ENCODE measurements around the gene ADAMTS19. TPM values are rescaled to one million over a fixed set of nuclear protein-coding genes. Genes with fewer than 3 reads are reported as not detected.

Gene ADAMTS19
- total and polyA plus RNA-seq, 9 donors, result 11.5 to 39.6 (median 15.9) TPM

- Histone ChIP-seq H3K9me3 (replicated peaks; ENCODE audit: control insufficient read depth, low read depth, low read length) (no peaks in the 10 kb centered on the region), H3K4me1 (ENCODE audit: control insufficient read depth, insufficient read depth, low read length) (no peaks in the 10 kb centered on the region), H3K36me3 (ENCODE audit: control insufficient read depth, insufficient read depth, low read length) (no peaks in the 10 kb centered on the region), H3K27me3 (ENCODE audit: control insufficient read depth, insufficient read depth, low read length) (no peaks in the 10 kb centered on the region), H3K4me3 (ENCODE audit: low read length) (no peak overlapping the region), H3K27ac (ENCODE audit: low read length) (no peak overlapping the region)
- peak; percentile 76 for DNase-seq
- 48% methylated on average over 8 of the region's 9 CpGs for WGBS (ENCODE audit: insufficient coverage)
Observed at GRCh38 chr5:129771058-129771838, 311.1 kb downstream of the ADAMTS19 start.

- no peaks in the 10 kb centered on the region for H3K36me3 ChIP-seq (ENCODE audit: control insufficient read depth, insufficient read depth, low read length)
- DNase-seq, result no peak
- H3K9me3 ChIP-seq (replicated peaks; ENCODE audit: control insufficient read depth, low read depth, low read length), result peaks cover under 1% of the 10 kb centered on the region
- no peaks in the 10 kb centered on the region for H3K4me1 ChIP-seq (ENCODE audit: control insufficient read depth, insufficient read depth, low read length)
- no peaks in the 10 kb centered on the region for H3K27me3 ChIP-seq (ENCODE audit: control insufficient read depth, insufficient read depth, low read length)
- H3K27ac ChIP-seq (ENCODE audit: low read length), result no peak overlapping the region
- no peak overlapping the region for H3K4me3 ChIP-seq (ENCODE audit: low read length)
- 100% methylated on average over 1 of the region's 5 CpGs for WGBS (ENCODE audit: insufficient coverage)
Observed at GRCh38 chr5:129773376-129773775, 313.3 kb downstream of the ADAMTS19 start.

- Histone ChIP-seq H3K27me3 (ENCODE audit: control insufficient read depth, insufficient read depth, low read length) (no peaks in the 10 kb centered on the region), H3K27ac (ENCODE audit: low read length) (no peak overlapping the region), H3K9me3 (replicated peaks; ENCODE audit: control insufficient read depth, low read depth, low read length) (peaks cover 2% of the 10 kb centered on the region), H3K36me3 (ENCODE audit: control insufficient read depth, insufficient read depth, low read length) (no peaks in the 10 kb centered on the region), H3K4me1 (ENCODE audit: control insufficient read depth, insufficient read depth, low read length) (no peaks in the 10 kb centered on the region), H3K4me3 (ENCODE audit: low read length) (no peak overlapping the region)
- 70% methylated on average over 2 of the region's 2 CpGs for WGBS (ENCODE audit: insufficient coverage)
- no peak for DNase-seq
Observed at GRCh38 chr5:129781594-129781993, 321.5 kb downstream of the ADAMTS19 start.

Data from muscle of leg (tissue), 11 donors.